GM12874 (cell line): ENCODE data around the gene VDAC1.

ENCODE experiments used
- CTCF ChIP-seq: IDR thresholded peaks from 2 replicates; pipeline ENCODE4 v1.5.1; 2011; ENCODE audit warnings: low read depth, mild to moderate bottlenecking, control low read depth, low read length, moderate library complexity; ENCODE audit not compliant: insufficient read depth

The VDAC1 gene

GRCh38 chr5:133938039-133938821 lies 66.5 kb downstream of the VDAC1 start:
- no peak for TF ChIP-seq CTCF

DNA sequence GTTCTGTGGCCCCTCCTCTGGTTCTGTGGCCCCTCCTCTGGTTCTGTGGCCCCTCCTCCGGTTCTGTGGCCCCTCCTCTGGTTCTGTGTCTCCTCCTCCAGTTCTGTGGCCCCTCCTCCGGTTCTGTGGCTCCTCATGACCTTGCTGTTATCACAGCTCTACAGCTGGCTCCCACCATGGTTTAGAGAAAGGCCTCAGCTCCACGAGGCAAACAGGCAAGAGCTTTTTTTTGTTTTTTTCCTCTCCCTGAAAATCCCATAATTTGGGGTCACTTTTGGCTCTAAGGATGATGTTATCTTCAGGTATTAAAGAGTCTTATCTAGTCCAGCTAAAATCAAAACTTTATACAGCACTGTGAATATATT lies 68.1 kb downstream of the VDAC1 start:
- no peak for TF ChIP-seq CTCF

GRCh38 chr5:133935667-133935940 lies 69.2 kb downstream of the VDAC1 start:
- TF ChIP-seq CTCF: no peak

GRCh38 chr5:133934822-133935666 lies 69.7 kb downstream of the VDAC1 start:
- no peak for TF ChIP-seq CTCF

DNA sequence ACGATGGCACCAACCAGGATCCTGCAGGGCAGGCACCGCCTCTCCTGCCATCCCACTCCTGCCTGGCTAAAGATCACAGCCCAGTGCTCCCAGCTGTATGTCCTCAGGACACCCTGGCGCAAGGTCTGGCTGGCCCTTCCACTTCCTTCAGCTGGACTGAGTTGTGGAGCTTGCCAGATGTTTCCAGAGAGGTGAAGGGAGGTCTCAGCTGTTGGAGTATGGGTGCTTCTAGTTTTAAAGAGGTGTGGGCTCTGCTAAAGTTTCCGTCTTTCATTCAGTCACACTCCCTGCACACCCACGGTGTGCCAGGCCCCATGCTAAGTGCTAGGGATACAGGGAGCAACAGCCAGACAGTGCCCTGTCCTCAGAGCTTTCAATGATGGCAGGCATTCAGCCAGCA lies 70.5 kb downstream of the VDAC1 start:
- no peak for TF ChIP-seq CTCF

- no peak for TF ChIP-seq CTCF
Measured at GRCh38 chr5:133933670-133934295, 71.0 kb downstream of the VDAC1 start.

DNA sequence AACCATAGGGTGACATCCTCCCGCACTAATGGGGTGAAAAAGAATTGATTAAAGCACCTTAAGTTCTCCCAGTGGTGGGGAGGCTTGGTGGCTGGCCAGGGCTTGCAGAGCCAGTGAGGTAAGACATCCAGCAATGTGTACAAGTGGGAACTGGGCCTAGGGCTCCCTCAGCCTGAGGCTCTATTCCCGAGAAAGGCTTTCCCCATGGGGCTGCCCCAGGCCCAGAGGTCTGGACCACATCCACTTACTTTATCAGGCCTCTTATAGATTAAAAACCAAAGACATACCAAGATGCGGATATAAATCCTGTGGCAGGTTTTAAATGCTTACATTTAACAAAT lies 71.6 kb downstream of the VDAC1 start:
- TF ChIP-seq CTCF: no peak
